Neutrophil (primary cell): ENCODE results near the gene PNMA5.
"Not testable (repeated sequence)": the region's sequence is repeated elsewhere in the genome, so short reads cannot be mapped to it uniquely, and the experiment has no call there.

ENCODE experiments used
- H3K27ac ChIP-seq: fragments of 200-600 bp; sonication (generic); 2 replicates; pipeline ENCODE4 v1.5.1; 2016; ENCODE audit warnings: mild to moderate bottlenecking, moderate library complexity
- H3K27me3 ChIP-seq: fragments of 200-600 bp; sonication (generic); 2 replicates; pipeline ENCODE4 v1.6.0; 2016; ENCODE audit warnings: mild to moderate bottlenecking
- H3K36me3 ChIP-seq: fragments of 200-600 bp; sonication (generic); 2 replicates; pipeline ENCODE4 v1.5.1; 2017
- H3K4me1 ChIP-seq, 2 experiments: fragments of 200-600 bp in 1 of 2; sonication (generic) in 1 of 2; 1 replicate in 1 of 2; 2 replicates in 1 of 2; pipeline versions ENCODE4 v1.5.1 to v1.6.1; 2013 to 2016; ENCODE audit warnings: low read depth in 1 of 2, low read length in 1 of 2, mild to moderate bottlenecking in 1 of 2, moderate library complexity in 1 of 2; ENCODE audit not compliant: control insufficient read depth in 1 of 2, insufficient read depth in 1 of 2
- H3K4me3 ChIP-seq, 2 experiments: fragments of 200-600 bp in 1 of 2; sonication (generic) in 1 of 2; 1 replicate in 1 of 2; 2 replicates in 1 of 2; pipeline ENCODE4 v1.5.1; 2013 to 2016; ENCODE audit warnings: low read depth in 1 of 2, low read length in 1 of 2, mild to moderate bottlenecking in 1 of 2, moderate library complexity in 1 of 2
- H3K9me3 ChIP-seq: fragments of 200-600 bp; sonication (generic); 2 replicates; pipeline ENCODE4 v1.5.1; 2016
- TF ChIP-seq, protein P1 (sequence below): fragments of 200-600 bp; sonication (generic); IDR thresholded peaks from 2 replicates; pipeline ENCODE4 v1.5.1; 2016; ENCODE audit warnings: antibody characterized with exemption

Gene PNMA5

DNA sequence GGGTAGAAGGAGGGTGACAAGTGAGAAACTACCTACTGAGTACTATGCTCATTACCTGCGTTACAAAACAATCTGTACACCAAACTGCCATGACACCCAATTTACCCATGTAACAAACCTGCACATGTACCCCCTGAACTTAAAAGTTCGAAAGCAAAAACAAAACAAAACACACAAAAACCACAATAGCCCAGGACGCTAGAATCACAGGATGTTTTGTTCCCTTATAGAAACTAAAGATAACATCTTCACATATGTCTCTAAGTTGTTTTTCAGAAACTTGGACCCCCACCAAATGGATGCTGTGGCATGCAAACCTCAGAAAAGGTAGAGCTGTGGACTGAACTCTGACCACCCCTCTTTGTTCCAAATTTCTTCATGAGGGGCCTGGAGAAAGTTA is 25.2 kb upstream of the PNMA5 start:
- TF ChIP-seq, protein P1, sequence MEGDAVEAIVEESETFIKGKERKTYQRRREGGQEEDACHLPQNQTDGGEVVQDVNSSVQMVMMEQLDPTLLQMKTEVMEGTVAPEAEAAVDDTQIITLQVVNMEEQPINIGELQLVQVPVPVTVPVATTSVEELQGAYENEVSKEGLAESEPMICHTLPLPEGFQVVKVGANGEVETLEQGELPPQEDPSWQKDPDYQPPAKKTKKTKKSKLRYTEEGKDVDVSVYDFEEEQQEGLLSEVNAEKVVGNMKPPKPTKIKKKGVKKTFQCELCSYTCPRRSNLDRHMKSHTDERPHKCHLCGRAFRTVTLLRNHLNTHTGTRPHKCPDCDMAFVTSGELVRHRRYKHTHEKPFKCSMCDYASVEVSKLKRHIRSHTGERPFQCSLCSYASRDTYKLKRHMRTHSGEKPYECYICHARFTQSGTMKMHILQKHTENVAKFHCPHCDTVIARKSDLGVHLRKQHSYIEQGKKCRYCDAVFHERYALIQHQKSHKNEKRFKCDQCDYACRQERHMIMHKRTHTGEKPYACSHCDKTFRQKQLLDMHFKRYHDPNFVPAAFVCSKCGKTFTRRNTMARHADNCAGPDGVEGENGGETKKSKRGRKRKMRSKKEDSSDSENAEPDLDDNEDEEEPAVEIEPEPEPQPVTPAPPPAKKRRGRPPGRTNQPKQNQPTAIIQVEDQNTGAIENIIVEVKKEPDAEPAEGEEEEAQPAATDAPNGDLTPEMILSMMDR = no peak
- Histone ChIP-seq H3K4me3 (no peak overlapping the region), H3K27ac (no peak overlapping the region), H3K27me3 (no peaks in the 10 kb centered on the region), H3K4me1 (no peaks in the 10 kb centered on the region), H3K9me3 (no peaks in the 10 kb centered on the region), H3K36me3 (no peaks in the 10 kb centered on the region)

DNA sequence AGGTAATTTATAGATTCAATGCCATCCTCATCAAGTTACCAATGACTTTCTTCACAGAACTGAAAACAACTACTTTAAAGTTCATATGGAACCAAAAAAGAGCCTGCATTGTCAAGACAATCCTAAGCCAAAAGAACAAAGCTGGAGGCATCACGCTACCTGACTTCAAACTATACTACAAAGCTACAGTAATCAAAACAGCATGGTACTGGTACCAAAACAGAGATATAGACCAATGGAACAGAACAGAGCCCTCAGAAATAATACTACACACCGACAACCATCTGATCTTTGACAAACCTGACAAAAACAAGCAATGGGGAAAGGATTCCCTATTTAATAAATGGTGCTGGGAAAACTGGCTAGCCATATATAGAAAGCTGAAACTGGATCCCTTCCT is 23.3 kb upstream of the PNMA5 start:
- H3K4me3 ChIP-seq, H3K27ac ChIP-seq, H3K27me3 ChIP-seq, H3K9me3 ChIP-seq, H3K36me3 ChIP-seq, H3K4me1 ChIP-seq: not testable (repeated sequence)

DNA sequence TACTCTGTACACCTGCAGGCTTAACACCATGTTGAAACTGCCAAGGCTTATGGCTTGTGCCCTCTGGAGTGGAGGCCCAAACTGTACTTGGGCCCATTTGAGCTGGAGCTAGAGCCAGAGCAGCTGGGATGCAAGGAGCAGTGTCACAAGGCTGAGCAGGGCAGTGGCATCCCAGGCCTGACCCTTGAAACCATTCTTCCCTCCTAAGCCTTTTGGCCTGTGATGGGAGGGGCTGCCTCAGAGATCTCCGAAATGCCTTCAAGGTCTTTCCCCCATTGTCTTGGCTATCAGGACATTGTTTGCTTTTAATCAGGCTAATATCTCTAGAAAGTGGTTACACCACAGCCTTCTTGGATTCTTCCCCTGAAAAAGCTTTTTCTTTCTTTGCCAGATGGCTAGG is 10.9 kb upstream of the PNMA5 start:
- Histone ChIP-seq H3K9me3 (no peaks in the 10 kb centered on the region), H3K4me3 (no peak overlapping the region), H3K4me1 (no peaks in the 10 kb centered on the region), H3K36me3 (no peaks in the 10 kb centered on the region), H3K27ac (no peak overlapping the region), H3K27me3 (no peaks in the 10 kb centered on the region)
- TF ChIP-seq, protein P1 = no peak

DNA sequence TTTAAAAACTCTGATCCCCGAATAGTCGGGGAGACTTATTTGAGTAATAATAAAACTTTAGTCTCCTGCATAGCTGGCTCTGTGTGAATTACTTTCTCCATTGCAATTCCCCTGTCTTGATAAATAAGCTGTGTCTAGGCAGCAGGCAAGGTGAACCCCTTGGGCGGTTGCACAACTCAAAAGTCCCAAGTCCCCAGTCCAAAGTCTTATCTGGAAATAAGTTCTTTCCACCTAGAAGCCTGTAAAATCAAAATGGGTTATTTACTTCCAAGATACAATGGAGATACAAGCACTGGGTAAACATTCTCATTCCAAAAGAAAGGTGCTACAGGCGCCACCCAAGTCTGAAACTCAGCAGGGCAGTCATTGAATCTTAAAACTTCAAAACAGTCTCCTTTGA is 10.1 kb upstream of the PNMA5 start:
- no peak overlapping the region for H3K4me3 ChIP-seq
- H3K36me3 ChIP-seq = no peaks in the 10 kb centered on the region
- H3K4me1 ChIP-seq = no peaks in the 10 kb centered on the region
- TF ChIP-seq, protein P1 = no peak
- no peaks in the 10 kb centered on the region for H3K27me3 ChIP-seq
- no peak overlapping the region for H3K27ac ChIP-seq
- H3K9me3 ChIP-seq = no peaks in the 10 kb centered on the region

DNA sequence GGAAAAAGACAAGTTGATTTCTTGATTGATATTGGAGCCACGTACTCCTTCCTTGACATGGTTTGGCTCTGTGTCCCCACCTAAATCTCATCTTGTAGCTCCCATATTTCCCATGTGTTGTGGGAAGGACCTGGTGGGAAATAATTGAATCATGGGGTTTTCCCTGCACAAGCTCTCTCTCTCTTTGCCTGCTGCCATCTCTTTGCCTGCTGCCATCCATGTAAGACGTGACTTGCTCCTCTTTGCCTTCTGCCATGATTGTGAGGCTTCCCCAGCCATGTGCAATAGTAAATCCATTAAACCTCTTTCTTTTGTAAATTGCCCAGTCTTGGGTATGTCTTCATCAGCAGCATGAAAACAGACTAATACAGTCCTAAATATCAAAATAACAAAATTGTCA is 8.3 kb upstream of the PNMA5 start:
- not testable (repeated sequence) for H3K4me3 ChIP-seq, H3K4me1 ChIP-seq, H3K9me3 ChIP-seq, H3K27ac ChIP-seq, H3K27me3 ChIP-seq, H3K36me3 ChIP-seq

DNA sequence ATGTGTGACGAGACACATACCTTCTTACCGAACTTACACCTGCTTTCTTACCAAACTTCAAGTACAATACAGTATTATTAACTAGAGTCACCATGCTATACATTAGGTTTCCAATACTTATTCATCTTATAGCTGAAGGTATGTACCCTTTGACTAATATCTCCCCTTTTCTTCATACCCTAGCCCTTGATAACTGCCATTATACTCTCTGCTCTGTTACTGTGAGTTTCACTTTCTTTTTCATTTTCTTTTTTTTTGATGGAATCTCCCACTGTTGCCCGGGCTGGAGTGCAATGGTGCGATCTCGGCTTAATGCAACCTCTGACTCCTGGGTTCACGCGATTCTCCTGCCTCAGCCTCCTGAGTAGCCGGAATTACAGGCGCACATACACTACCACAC is 3.4 kb upstream of the PNMA5 start:
- Histone ChIP-seq H3K4me1 (no peaks in the 10 kb centered on the region), H3K27me3 (no peaks in the 10 kb centered on the region), H3K27ac (no peak overlapping the region), H3K9me3 (no peaks in the 10 kb centered on the region), H3K4me3 (no peak overlapping the region), H3K36me3 (no peaks in the 10 kb centered on the region)
- TF ChIP-seq, protein P1 = no peak

DNA sequence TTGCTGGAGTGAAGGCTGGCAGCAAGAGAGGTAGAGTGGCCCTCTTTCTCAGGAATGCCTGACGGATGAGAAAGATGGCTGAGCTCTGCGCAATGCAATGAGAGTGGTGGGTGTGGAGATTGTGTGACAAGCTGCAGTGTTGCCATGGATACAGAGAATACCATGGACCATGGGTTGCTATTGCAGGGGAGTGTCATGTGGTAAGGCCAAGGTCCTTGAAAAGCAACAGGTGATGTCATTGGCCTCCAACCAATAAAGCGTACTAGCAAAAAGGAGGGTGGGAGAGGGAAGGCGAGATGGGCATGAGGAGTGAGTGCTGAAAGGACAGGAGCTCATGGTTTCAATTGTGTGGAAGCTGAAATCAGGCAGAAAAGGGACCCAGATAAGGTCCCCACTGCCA is 1.8 kb downstream of the PNMA5 start:
- no peaks in the 10 kb centered on the region for H3K9me3 ChIP-seq
- H3K36me3 ChIP-seq = no peaks in the 10 kb centered on the region
- H3K4me3 ChIP-seq = no peak overlapping the region
- H3K27ac ChIP-seq = no peak overlapping the region
- peaks cover 0 to 5% of the 10 kb centered on the region in 2 experiments for H3K4me1 ChIP-seq
- TF ChIP-seq, protein P1 = no peak
- no peaks in the 10 kb centered on the region for H3K27me3 ChIP-seq
